HG03064 (cell line): ENCODE data around the gene CHAT.

Experiments
- ATAC-seq: cut with Tn5 transposase; IDR thresholded peaks from one replicate; pipeline ENCODE4 v1.9.1; 2021; ENCODE audit warnings: low read depth; ENCODE audit not compliant: unreplicated experiment

CHAT gene

DNA sequence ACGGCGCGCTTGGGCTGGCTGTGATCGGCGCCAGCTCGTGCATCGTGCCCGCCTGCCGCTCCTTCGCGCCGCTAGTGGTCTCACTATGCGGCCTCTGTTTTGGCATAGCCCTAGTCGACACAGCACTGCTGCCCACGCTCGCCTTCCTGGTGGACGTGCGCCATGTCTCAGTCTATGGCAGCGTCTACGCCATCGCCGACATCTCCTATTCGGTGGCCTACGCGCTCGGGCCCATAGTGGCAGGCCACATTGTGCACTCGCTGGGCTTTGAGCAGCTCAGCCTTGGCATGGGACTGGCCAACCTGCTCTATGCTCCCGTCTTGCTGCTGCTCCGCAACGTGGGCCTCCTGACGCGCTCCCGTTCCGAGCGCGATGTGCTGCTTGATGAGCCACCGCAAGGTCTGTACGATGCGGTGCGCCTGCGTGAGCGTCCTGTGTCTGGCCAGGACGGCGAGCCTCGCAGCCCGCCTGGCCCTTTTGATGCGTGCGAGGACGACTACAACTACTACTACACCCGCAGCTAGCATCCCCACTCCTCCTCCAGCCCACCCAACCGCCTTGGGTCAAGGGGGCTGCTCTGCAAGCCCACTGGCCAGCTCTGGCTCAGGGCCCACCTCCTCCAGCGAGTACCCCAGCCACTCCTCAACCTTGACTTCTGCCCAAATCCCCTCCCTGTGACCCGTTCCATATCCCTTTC, 1.9 kb upstream of the CHAT start:
- ATAC-seq: no peak

DNA sequence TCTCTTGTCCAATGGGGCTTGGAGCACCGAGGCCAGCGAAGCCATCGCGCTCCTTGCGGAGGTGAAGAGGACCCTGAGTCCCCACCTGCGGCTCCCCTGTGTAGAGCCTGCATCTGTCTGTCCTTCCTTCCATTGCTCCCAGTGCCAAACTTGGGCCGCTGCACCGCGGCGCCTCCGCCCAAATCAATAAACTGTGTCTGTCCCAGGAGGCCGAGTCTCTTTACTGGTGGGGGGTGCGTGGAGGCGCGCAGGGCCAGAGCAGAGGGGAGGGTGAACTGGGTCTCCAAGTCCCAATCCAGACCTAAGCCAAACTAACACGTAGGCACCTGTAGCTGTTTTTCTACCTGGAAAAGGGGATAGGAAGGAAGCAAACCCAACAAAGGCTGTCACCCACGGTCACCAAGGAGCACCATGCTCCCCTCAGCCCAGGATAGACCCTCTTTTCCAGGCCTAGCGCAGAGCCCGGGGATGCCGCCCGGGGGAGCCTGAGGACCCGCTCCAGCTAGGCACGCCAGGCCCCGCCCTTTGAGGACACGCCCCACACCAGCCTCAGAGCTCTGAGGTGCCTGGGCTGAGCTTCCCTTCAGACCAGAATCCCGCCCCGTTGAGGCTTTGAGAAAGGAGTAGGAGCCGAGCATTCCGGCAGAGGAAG, 1.2 kb upstream of the CHAT start:
- ATAC-seq: no peak

DNA sequence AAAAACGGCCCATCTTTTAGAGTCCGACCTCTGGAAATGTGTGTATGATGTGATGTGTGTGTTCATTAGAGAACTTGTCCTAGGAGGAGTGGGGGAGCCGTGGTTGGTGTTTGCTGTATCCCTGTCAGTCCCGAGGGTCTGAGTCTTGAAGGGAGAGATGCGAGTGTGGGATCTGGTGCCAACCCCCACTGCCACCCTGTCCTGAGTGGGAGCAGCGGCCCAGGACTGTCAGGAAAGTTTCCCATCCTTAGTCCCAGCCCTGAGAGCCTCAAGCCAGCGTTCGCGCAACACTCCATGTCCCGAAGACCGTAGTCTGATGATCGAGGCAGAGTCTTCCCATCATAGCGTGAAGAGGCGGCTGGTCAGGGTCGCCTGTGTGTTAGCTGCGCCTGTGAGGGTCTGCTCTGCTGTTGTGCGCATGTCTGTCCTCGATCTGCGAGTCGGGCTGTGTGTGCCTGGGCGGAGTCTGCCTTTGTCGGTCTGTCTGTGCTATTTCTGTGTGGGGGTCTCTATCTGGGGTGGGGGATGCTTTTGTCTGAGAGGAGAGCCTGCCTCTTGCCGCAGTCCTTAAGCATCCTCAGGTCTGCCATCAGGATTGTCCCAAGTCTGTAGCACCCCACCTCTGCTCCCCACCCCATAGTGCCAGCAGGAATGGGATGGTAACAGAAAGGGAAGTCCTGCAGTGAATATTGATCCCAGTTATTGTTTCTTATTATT, 514 bp upstream of the CHAT start:
- ATAC-seq: no peak

DNA sequence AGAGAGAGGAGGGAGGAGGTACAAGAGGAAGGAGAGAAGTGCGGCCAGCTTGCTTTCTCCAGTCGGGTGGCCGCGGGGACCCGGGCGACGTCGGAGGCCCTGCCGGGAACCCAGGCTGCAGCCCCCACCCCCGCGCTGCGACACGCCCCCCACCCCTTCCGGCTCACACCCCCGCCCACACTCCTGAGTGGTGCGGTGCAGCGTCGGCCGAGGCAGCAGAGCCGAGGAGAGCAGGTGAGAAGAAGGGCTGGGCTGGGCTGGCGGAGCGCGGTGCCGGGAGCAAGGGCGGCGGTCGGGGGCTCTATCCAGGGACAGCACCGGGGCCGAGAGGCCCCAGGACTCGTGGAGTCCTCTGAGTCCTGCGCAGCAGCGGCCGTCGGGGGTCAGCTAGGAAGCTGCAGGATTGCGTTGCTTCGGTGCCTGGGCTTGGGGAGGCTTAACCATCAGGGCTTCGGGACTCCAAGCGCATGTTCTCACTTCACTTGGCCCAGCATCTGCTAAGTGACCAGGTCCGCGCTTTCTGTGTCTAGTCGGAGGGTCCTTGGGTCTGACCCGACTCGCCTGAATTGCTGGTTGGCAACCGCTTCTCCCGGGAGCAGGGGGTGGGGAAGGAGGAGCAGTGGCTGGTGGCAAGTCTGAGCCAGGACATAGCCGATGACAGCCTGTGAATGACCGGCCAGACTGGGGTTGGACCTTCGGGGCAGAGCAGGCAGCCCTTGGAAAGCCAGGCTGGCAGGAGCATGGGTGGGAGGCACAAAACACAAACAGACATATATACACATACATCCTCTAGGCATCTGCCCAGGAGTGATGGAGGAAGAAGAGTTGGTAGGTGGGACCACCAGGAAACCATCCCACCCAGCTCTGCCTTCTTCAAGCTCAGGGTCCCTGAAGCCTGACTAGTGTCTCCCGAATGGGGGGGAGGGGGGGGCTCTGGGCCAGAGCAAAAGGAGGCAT, 683 bp downstream of the CHAT start:
- no peak for ATAC-seq

DNA sequence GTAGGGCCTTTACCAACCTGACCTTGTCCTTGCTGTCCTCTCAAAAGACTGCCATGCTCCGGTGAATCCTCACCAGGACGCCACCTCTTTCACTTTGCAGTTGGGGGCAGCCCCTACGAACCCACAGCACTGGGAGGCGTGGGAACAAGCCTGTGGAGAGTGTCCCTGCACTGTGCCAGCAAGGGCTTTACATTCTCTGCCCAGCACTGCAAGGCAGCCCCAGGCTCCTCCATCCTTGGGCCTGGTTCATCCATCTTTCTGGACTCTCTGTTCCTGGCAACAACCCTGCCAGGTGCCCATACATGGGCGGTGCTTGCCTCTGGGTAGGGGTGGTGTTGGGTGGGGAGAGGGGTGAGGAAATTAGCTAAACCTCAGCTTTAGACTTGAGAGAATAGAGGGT, 1.4 kb downstream of the CHAT start:
- ATAC-seq: no peak

DNA sequence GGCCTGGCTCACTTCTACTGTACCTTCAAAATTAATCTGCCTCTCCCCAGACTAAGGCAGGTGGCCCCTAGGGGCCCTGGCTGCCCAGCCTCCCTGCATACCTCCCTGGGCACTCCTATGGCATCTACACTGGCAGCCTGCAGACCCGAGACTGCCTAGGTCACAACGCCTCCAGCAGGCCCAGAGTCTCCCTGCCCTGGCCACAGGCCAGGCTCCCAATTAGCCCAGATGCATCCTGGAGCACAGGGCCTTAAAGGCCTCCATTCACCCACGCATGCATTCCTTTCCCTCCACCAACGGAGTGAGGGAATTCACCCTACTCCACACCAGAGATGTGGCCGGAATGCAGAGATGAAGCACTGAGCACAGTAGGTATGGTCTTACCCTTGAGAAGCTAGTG, 1.9 kb downstream of the CHAT start:
- ATAC-seq: no peak

DNA sequence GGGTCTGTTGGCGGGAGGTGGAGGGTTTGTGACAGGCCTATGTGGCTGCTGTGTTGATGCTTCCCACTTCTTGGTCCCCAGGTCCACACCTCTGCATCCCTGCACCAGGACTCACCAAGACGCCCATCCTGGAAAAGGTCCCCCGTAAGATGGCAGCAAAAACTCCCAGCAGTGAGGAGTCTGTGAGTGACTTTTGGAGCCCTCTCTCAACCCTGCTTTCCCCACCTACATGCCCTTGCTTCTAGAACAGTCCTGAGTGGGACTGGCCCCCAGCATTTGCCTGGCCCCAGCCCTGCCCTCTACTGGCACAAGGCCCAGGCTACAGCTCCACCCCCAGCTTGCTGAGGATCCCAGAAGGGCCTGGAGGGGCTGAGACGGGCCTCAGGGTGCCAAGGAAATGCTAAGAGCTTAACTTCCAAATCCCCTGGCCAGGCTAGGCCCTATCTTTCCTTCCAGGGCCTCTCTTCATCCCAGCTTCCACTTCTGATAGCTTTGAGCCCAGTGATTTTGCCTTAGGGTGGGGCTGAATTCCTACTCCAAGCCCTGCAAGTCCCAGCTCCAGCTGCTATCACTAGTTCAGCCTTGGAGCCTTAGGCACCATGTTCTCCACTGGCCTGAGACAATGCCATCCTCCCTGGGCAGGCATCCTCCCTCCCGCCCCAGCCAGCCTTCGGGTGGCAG, 2.7 kb downstream of the CHAT start:
- ATAC-seq: no peak

DNA sequence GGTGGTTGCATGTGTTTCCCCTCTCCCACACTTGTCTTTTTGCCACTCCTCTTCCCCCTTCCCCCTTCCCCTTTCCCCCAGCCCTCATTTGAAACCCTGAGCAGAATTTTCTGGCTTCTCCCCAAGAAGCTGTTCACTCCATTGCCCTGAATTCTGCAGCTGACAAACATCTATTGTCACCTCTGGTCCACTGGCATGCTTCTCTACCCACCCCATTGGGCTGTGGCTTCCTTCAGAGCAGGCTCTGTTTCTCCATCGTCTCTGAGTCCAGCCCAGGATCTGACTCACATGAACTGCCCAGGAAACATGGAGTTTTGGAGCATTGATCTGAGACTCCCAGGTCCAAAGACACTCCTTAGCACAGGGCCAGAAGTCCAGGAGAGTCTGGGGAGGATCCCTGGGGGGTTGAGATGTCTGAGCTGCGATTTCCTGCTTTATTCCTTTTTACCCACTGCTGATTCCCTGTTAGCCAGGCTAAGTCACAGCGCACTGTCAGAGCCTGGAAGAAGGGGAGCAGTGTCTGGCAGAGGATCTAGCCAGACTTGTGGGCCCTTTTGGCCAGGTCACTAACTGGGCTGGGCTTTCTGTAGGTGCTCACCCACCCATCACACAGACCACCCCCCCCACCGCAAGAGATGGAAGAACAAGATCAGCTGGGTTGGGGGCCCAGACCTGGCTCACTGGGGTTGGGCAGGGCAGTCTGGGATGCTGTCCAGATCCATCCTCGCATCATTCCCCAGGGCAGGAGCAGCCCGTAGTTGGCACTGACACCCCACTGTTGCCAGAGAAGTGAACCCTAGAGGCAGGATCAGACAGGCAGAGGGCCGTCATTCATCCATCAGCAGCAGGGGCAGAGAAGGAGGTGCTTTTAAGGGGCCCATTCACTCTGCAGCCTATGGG, 3.5 kb downstream of the CHAT start:
- no peak for ATAC-seq

DNA sequence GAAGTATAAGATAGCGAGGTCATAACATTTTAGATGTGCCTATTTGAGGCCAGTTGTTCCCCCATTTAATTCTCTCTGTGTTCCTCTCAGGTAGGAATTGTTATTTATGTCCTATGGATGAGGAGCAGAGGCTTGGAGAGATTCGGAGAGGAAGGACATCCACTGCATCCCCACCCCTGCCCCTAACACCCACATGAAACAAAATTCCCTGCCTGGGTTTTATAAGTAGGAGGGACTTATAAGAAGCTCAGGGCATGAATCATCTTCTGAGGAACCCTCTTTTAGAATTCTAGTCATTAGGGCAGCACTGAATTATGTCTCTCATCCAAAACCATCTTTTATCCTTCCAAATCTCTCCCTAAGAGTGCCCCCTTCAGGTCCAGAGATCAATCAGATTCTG, 5.0 kb downstream of the CHAT start:
- ATAC-seq: no peak

DNA sequence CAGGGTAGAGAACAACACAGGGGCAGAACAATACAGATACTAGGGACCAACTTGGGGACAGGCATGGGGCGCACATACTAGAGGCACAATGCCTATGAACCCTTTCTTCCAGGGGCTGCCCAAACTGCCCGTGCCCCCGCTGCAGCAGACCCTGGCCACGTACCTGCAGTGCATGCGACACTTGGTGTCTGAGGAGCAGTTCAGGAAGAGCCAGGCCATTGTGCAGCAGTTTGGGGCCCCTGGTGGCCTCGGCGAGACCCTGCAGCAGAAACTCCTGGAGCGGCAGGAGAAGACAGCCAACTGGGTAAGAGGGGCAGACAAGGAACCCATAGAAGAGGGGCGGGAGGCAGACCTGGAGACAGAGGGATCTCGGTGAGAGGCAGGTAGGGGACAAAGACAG, 5.8 kb downstream of the CHAT start:
- no peak for ATAC-seq

DNA sequence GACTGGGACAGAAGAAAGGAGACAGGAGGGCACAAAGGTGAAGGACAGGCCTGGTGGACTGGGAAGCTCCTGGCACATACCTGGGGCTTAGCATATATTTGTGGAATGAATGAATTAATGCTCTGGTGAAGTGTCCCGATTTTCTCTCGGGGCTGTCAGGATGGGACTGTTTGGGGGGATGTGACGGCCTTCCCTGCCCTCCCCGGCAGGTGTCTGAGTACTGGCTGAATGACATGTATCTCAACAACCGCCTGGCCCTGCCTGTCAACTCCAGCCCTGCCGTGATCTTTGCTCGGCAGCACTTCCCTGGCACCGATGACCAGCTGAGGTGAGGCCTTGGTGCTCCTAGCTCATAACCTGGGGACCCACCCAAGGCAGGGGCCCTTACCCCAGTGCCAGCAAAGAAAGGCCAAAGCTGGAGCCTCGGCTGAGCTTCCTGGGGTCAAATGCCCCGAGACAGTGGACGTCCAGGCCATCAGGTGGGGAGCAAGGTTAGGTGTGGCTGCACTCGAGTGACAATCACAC, 6.5 kb downstream of the CHAT start:
- ATAC-seq: no peak

DNA sequence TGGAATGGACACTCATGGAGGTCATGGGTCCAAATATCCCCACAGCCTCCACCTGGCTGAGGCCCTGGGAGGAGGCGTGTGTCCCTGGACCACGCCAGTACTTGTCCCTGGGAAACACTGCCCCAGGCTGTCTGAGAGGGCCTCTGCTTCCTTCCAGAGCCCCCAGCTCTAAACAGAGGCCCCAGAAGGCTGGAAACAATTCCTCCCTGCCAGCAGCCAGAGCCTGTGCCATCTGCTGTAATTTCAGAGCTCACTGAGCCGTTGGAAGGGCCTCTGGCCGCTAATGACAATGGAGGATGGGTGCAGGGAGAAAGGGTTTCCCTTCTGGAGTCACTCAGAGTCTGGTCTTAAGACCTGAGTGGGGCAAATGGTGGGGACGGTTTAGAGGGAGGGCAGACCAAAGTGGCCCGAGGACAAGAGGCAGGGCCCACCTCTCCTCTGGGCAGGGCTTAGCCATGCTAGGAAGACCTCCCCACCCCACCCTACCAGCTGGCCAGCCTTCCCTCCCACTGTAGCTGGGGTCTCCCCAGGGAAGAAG, 7.1 kb downstream of the CHAT start:
- ATAC-seq: no peak

DNA sequence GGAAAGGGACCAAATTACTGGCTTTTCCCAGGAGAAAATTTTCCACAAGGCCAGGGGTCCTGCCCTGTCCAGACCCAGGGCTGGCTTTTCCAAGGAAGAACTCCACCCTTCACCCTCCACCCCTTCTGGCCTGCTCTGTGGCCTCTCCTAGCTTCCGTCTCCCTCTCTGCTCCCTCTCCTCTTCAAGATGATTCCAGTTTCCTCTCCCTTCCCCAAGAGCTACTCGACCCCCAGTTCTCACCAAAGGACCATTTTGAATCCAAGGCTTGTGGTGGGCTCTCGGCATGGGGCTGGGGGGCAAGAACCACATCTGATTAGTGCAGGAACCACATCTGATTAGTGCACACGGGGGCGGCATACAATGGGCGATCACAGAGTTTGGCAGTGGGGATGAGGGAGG, 7.7 kb downstream of the CHAT start:
- ATAC-seq: no peak

DNA sequence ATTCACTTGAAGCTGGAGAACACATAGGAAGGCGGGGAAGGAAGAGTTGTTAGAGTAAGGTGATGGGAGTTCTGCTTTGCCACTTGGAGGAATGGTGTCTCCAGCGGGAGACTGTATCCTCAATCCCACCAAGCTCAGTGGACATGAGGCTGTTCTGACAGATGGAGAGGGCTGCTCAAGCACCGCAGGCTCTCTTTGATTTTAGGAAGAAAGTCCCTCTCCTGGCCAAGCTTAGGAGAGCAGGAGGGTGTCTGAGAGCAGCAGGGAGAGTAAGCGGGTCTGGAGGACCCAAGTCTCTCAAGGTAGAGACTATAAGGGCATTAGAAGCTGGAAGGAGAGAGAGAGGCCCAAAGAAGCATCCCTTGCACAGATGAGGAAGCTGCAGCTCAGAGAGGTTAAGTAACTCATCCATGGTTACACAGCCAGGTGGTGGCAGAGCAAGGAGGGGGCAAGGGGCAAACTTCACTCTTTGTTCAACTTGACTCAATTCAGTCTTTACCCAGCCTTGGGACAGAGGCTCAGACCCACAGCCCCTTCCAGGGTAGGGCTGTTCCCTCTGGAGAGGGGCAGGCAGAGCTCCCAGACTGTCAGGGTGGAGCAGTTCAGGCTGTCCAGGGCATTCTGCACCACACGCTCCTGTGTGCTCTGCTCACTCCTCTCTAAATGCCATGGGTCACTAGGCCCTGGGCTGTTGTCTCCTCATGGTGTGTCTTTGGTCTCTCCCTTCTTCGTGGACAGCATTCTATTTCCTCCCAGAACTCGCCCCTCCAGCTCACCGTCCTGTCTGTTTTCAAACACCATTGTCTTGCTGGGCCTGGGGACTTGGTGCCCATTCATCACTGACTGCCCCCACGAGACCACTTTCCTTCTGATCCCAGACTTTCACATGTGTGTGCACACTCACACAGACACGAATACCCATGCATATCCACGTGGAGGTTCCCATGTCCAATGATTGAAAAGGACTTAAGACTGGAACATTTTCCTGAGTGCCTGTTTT, 8.9 kb downstream of the CHAT start:
- no peak for ATAC-seq

DNA sequence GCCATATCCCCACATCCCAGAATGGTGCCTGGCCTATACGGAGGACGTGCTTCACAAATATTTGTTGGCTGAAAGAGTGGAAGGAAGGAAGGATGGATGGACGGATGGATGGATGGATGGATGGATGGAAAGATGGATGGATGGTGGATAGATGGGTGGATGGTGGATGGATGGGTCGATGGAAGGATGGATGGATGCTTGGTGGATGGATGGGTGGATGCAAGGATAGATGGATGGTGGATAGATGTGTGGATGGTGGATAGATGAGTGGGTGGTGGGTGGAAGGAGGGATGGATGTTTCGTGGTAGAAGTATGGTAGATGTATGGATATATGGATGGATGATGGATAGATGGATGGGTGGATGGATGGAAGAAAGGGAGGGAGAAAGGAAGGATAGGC, 10.8 kb downstream of the CHAT start:
- ATAC-seq: no peak

DNA sequence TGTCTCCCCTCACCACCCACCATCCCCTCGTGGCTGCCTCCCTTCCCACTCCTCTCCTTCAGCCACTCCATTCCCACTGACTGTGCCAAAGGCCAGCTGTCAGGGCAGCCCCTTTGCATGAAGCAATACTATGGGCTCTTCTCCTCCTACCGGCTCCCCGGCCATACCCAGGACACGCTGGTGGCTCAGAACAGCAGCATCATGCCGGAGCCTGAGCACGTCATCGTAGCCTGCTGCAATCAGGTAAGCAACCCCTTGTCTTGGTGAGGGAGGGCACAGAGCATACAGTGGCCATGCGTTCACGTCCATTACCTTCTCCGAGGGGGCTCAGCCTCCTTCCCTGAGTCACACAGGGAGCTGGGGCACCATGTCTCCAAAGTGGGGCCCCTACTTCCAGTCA, 11.6 kb downstream of the CHAT start:
- ATAC-seq: no peak

DNA sequence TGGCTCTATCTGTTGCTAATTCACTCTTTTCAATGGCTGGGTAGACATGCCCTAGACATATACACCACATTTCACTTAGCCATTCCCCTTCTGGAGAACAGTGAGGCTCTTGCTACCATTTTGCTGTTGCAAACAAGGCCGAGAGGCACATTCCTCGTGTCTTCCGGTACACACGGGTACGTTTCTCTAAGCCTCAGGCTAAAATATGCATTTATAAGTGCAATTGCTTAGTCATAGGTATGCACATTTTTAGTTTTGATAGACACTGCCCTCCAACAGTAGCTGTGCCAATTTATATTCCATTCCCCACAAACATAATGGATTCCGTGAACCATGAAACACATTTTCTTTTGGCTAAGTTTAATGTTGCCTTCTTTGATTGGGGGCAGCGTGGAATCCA, 13.2 kb downstream of the CHAT start:
- ATAC-seq: no peak
